ENCODE results near the gene EHMT1.

The EHMT1 gene

DNA sequence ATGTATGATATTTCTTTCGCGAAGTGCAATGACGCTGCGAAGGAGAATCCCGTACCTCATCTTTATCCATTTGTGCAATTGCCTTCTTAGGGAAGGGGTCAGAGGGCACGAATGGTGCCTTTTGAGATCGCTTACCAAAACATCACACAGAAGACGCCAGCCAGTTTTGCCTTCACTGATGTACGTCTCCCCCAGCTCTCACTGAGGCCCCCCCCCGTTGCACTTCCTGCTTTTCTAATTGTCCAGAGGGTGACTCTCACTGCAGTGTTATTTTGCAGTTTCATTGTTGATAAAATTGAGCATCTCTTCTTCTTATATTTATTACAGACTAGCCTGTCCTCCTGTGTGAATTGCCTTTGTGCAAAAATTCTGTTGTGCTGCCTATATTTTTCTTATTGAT lies 219.8 kb downstream of the EHMT1 start:
- H3K27ac ChIP-seq (ENCODE audit: low read depth, low read length) = no peak overlapping the region
- WGBS = 97% methylated on average over 10 of the region's 10 CpGs
- H3K27me3 ChIP-seq (ENCODE audit: insufficient read depth, low read length) = no peaks in the 10 kb centered on the region
- H3K4me3 ChIP-seq (ENCODE audit: low read length) = no peak overlapping the region
- no peaks in the 10 kb centered on the region for H3K9me3 ChIP-seq (ENCODE audit: insufficient read depth, low read depth, low read length)
- H3K36me3 ChIP-seq (ENCODE audit: insufficient read depth, low read length) = peaks cover 30% of the 10 kb centered on the region
- H3K4me1 ChIP-seq (ENCODE audit: insufficient read depth, low read length) = no peaks in the 10 kb centered on the region
- H3K9ac ChIP-seq (ENCODE audit: low read depth, low read length) = no peak overlapping the region

DNA sequence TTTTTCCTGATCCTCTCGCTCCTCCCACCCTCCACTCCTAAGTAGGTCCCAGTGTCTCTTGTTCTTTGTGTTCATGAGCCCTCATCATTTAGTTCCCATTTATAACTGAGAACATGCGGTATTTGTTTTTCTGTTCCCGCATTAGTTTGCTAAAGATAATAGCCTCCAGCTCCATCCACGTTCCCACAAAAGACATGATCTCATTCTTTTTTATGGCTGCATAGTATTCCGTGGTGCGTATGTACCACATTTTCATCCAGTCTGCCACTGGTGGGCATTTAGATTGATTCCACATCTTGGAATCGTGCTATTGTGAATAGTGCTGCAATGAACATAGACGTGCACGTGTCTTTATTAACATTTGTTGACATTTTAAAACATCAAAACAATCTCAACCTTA lies 224.6 kb downstream of the EHMT1 start:
- Histone ChIP-seq H3K36me3 (ENCODE audit: insufficient read depth, low read length) (no peaks in the 10 kb centered on the region), H3K9ac (ENCODE audit: low read depth, low read length) (no peak overlapping the region), H3K4me3 (ENCODE audit: low read length) (no peak overlapping the region), H3K4me1 (ENCODE audit: insufficient read depth, low read length) (no peaks in the 10 kb centered on the region), H3K27ac (ENCODE audit: low read depth, low read length) (no peak overlapping the region), H3K9me3 (ENCODE audit: insufficient read depth, low read depth, low read length) (no peaks in the 10 kb centered on the region), H3K27me3 (ENCODE audit: insufficient read depth, low read length) (no peaks in the 10 kb centered on the region)
- WGBS = 88% methylated on average over 9 of the region's 9 CpGs

DNA sequence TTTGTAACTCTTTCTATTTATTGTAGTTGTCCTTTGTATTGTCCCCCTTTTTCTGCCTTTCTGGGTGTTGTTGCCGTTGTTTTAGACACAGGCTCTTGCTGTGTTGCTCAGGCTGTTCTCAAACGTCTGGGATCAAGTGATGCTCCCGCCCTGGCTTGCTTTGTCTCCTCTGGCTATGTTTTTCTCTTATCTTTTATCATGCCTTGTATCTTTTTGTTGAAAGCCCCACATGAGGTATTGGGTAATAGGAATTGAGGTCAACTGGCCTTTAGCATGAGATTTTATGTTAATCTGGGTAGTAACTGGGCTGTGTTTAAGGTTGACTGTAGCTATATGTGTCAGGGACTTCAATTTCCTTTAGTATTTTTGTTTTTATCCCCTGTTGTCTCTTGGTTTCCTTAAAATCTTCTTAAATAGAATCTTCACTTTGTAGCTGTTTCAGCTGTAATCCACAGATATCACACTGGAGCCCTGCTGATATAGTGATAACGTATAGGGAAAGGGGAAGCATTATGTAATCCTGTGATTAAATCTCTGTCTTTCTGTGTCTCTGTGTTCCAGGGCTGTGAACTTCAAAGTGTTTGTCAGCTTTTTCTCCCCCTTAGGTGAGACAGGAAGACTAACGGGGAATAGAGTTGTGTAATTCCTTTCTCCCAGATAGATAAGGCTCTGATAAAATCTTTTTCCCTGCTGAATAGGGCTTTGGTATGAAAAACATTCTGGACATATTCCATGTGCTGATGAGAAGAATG lies 232.9 kb downstream of the EHMT1 start:
- Histone ChIP-seq H3K4me1 (ENCODE audit: insufficient read depth, low read length) (no peaks in the 10 kb centered on the region), H3K9ac (ENCODE audit: low read depth, low read length) (no peak overlapping the region), H3K27me3 (ENCODE audit: insufficient read depth, low read length) (no peaks in the 10 kb centered on the region), H3K27ac (ENCODE audit: low read depth, low read length) (no peak overlapping the region), H3K36me3 (ENCODE audit: insufficient read depth, low read length) (no peaks in the 10 kb centered on the region), H3K4me3 (ENCODE audit: low read length) (no peak overlapping the region), H3K9me3 (ENCODE audit: insufficient read depth, low read depth, low read length) (no peaks in the 10 kb centered on the region; the same call in 1 of the 2 replicates)
- WGBS = 75% methylated on average over 5 of the region's 5 CpGs

- no CpG with 5 or more reads among the region's 1 CpG for WGBS
- peaks cover 2% of the 10 kb centered on the region; the same call in 1 of the 2 replicates for H3K9me3 ChIP-seq (ENCODE audit: insufficient read depth, low read depth, low read length)
- H3K9ac ChIP-seq (ENCODE audit: low read depth, low read length) = no peak overlapping the region
- no peaks in the 10 kb centered on the region for H3K27me3 ChIP-seq (ENCODE audit: insufficient read depth, low read length)
- H3K4me3 ChIP-seq (ENCODE audit: low read length) = no peak overlapping the region
- no peaks in the 10 kb centered on the region for H3K36me3 ChIP-seq (ENCODE audit: insufficient read depth, low read length)
- no peak overlapping the region for H3K27ac ChIP-seq (ENCODE audit: low read depth, low read length)
- no peaks in the 10 kb centered on the region for H3K4me1 ChIP-seq (ENCODE audit: insufficient read depth, low read length)
Measured at GRCh38 chr9:137853392-137853995, 234.7 kb downstream of the EHMT1 start.

DNA sequence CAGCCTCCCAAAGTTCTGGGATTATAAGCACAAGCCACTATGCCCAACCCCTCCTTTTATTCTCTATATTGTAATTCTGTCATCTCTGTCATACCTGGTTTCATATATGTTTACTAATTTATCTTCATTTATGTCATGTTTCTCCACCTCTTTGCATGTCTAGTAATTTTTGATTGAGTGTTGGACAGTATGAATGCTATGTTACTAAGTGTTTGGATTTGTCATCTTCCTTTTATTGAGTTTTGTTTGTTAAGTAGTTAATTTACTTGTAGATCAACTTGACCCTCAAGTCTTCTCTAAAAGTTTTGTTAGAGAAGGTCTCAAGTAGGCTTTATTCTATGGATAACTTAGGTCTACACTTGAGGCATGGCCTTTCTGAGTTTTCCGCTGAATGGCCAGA lies 241.6 kb downstream of the EHMT1 start:
- peaks cover 6% of the 10 kb centered on the region; the same call in 1 of the 2 replicates for H3K9me3 ChIP-seq (ENCODE audit: insufficient read depth, low read depth, low read length)
- H3K4me3 ChIP-seq (ENCODE audit: low read length) = no peak overlapping the region
- no peaks in the 10 kb centered on the region for H3K27me3 ChIP-seq (ENCODE audit: insufficient read depth, low read length)
- H3K27ac ChIP-seq (ENCODE audit: low read depth, low read length) = no peak overlapping the region
- no peaks in the 10 kb centered on the region for H3K36me3 ChIP-seq (ENCODE audit: insufficient read depth, low read length)
- no peak overlapping the region for H3K9ac ChIP-seq (ENCODE audit: low read depth, low read length)
- no peaks in the 10 kb centered on the region for H3K4me1 ChIP-seq (ENCODE audit: insufficient read depth, low read length)
- WGBS = 93% methylated on average over 1 of the region's 1 CpG

DNA sequence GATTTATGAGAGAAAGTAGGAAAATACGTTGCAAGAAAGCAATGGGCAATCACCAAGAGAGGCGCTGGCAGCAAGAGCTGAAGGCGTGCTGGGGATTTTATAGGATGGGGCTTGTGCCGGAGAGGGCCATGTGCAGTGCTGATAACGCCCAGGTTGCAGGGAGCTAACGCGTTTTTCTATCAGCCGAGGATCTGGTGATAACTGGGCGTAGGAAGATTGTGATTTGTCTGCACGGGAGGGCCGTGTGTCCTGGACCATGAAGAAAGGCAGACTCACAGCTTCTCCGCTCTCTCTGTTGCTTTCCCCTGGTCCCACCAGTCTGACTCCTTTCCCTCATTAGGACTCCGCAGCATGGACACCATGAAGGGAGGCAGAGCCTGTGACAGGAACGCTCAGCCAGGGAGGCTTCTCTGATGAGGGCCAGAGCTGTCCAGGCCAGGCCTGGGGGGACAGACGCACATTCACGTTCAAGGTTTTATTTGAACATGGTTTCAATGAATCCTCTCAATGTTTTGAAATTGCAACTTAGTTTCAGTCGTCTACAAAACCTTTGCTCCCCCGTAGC lies 246.9 kb downstream of the EHMT1 start:
- Histone ChIP-seq H3K9ac (ENCODE audit: low read depth, low read length) (no peak overlapping the region), H3K9me3 (ENCODE audit: insufficient read depth, low read depth, low read length) (peaks cover 2% of the 10 kb centered on the region; the same call in 1 of the 2 replicates), H3K4me3 (ENCODE audit: low read length) (no peak overlapping the region), H3K27me3 (ENCODE audit: insufficient read depth, low read length) (no peaks in the 10 kb centered on the region), H3K27ac (ENCODE audit: low read depth, low read length) (no peak overlapping the region), H3K36me3 (ENCODE audit: insufficient read depth, low read length) (no peaks in the 10 kb centered on the region), H3K4me1 (ENCODE audit: insufficient read depth, low read length) (no peaks in the 10 kb centered on the region)
- WGBS = 88% methylated on average over 18 of the region's 18 CpGs

GRCh38 chr9:137866226-137867141 lies 247.7 kb downstream of the EHMT1 start:
- no peaks in the 10 kb centered on the region for H3K4me1 ChIP-seq (ENCODE audit: insufficient read depth, low read length)
- no peak overlapping the region for H3K4me3 ChIP-seq (ENCODE audit: low read length)
- WGBS = 82% methylated on average over 21 of the region's 21 CpGs
- no peaks in the 10 kb centered on the region for H3K27me3 ChIP-seq (ENCODE audit: insufficient read depth, low read length)
- H3K27ac ChIP-seq (ENCODE audit: low read depth, low read length) = no peak overlapping the region
- H3K9me3 ChIP-seq (ENCODE audit: insufficient read depth, low read depth, low read length) = no peaks in the 10 kb centered on the region
- H3K9ac ChIP-seq (ENCODE audit: low read depth, low read length) = no peak overlapping the region
- no peaks in the 10 kb centered on the region for H3K36me3 ChIP-seq (ENCODE audit: insufficient read depth, low read length)

DNA sequence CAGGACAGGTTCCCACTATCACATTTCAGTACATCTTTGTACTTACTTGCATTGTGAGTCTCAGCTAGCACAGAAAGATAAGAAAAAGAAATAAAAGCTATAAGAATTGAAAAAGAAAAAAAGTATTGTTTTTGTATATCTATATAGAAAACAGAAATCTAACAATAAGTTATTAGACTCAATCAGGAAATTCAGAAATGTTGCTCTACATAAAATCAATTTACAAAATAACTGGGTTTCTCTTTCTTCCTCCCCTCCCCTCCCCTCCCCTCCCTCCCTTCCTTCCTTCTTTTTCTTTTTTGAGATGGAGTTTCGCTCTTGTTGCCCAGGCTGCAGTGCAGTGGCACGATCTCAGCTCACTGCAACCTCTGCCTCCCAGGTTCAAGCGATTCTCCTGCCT lies 251.6 kb downstream of the EHMT1 start:
- no peaks in the 10 kb centered on the region for H3K9me3 ChIP-seq (ENCODE audit: insufficient read depth, low read depth, low read length)
- no peak overlapping the region for H3K27ac ChIP-seq (ENCODE audit: low read depth, low read length)
- no peaks in the 10 kb centered on the region for H3K4me1 ChIP-seq (ENCODE audit: insufficient read depth, low read length)
- peaks cover 10% of the 10 kb centered on the region for H3K27me3 ChIP-seq (ENCODE audit: insufficient read depth, low read length)
- WGBS = 79% methylated on average over 3 of the region's 3 CpGs
- H3K4me3 ChIP-seq (ENCODE audit: low read length) = no peak overlapping the region
- H3K36me3 ChIP-seq (ENCODE audit: insufficient read depth, low read length) = no peaks in the 10 kb centered on the region
- H3K9ac ChIP-seq (ENCODE audit: low read depth, low read length) = no peak overlapping the region

DNA sequence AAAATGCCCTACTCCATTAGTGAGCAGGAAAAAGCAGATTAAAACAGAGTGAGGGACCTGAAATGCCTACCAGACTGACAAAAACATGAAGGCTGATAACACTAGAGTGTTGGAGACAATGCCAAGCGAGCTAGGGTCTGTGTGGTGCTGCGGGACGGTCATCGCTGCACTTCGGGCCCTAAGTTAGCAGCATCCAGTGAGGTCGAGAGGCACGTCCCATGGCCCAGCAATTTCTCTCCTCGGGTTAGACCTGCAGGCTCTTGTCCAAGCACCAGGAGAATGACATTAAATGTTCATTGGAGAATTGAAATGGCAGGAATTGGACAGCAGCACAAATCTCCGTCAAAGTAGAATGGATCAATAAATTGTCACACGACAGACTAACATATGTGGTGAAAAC lies 253.5 kb downstream of the EHMT1 start:
- Histone ChIP-seq H3K4me3 (ENCODE audit: low read length) (no peak overlapping the region), H3K27me3 (ENCODE audit: insufficient read depth, low read length) (peaks cover 28% of the 10 kb centered on the region), H3K36me3 (ENCODE audit: insufficient read depth, low read length) (no peaks in the 10 kb centered on the region), H3K4me1 (ENCODE audit: insufficient read depth, low read length) (no peaks in the 10 kb centered on the region), H3K9ac (ENCODE audit: low read depth, low read length) (no peak overlapping the region), H3K27ac (ENCODE audit: low read depth, low read length) (no peak overlapping the region), H3K9me3 (ENCODE audit: insufficient read depth, low read depth, low read length) (no peaks in the 10 kb centered on the region)
- 82% methylated on average over 10 of the region's 10 CpGs for WGBS

GRCh38 chr9:137873408-137873807 lies 254.6 kb downstream of the EHMT1 start:
- no peaks in the 10 kb centered on the region for H3K9me3 ChIP-seq (ENCODE audit: insufficient read depth, low read depth, low read length)
- H3K9ac ChIP-seq (ENCODE audit: low read depth, low read length) = no peak overlapping the region
- H3K4me1 ChIP-seq (ENCODE audit: insufficient read depth, low read length) = no peaks in the 10 kb centered on the region
- H3K27ac ChIP-seq (ENCODE audit: low read depth, low read length) = no peak overlapping the region
- H3K4me3 ChIP-seq (ENCODE audit: low read length) = no peak overlapping the region
- no peaks in the 10 kb centered on the region for H3K36me3 ChIP-seq (ENCODE audit: insufficient read depth, low read length)
- peaks cover 32% of the 10 kb centered on the region for H3K27me3 ChIP-seq (ENCODE audit: insufficient read depth, low read length)
- 83% methylated on average over 8 of the region's 8 CpGs for WGBS
